CD4-positive, alpha-beta T cell treated with Interferon gamma for 1 hour (primary cell): Measurements from ENCODE around the gene PKMYT1.
"Not testable (repeated sequence)": the region's sequence is repeated elsewhere in the genome, so short reads cannot be mapped to it uniquely, and the experiment has no call there.

Experiments used
- DNase-seq: peaks from one replicate; pipeline ENCODE4 v3.0.0-alpha.2; 2020

Gene PKMYT1

GRCh38 chr16:2929693-2930092 is 50.6 kb downstream of the PKMYT1 start:
- no peak for DNase-seq

DNA sequence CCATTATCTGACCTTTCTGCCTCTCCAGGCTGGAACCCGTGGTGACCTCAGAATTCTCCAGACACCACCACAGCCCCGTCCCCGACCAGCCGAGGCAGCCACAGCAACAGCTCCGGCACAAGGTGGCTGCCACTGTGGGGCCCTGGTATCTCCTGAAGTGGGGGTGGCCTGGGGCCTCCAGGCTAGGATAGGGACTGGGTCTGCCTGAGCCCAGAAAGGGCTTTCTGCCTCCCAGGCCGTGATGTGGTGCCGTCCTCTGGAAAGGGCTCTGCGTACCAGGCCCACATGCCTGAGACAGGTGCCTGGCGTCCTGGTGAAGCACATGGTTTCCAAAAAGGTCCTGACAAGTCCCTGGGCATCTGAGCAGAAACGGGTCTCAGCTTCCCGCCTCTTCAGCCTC is 51.5 kb downstream of the PKMYT1 start:
- DNase-seq, result no peak

DNA sequence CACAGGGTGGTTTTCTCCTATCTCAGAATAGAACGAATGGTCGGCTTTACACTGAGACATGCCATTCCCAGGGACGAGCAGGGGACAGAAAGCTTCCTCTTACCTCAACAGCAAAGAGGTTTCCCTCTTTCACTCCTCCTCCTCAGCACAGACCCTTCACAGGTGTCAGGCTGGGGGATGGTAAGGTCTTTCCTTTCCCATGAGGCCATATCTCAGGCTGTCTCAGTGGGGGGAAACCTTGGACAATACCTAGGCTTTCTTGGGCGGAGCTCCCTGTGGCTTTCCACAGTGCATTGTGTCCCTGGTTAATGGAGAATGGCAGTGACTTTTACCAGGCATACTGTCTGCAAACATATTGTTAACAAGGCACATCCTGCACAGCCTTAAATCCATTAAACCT is 52.1 kb downstream of the PKMYT1 start:
- not testable (repeated sequence) for DNase-seq

DNA sequence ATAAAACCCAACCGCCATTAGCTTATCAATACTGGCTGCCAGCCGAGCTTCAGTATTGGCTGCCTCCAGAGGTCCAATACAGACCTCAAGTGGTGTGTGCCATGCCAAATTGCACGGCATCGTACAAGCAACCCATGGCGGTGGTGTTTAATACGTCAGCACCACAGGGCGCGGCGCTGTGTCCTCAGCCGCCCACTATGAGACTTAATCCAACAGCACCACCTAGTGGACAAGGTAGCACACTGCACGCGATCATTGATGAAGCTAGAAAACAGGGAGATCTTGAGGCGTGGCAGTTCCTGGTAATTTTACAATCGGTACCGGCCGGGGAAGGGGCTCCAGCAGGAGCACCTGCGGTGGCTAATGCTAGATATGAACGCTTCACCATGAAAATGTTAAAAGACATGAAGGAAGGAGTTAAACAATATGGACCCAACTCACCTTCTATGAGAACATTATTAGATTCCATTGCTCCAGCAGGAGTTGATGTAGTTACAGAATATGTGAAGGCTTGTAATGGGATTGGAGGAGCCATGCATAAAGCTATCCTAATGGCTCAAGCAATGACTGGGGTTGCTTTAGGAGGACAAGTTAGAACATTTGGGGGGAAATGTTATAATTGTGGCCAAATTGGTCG is 53.1 kb downstream of the PKMYT1 start:
- peak; percentile 85 for DNase-seq

- DNase-seq, result no peak
Observed at GRCh38 chr16:2926650-2926999, 53.6 kb downstream of the PKMYT1 start.

GRCh38 chr16:2925951-2926649 is 54.1 kb downstream of the PKMYT1 start:
- DNase-seq, result no peak

DNA sequence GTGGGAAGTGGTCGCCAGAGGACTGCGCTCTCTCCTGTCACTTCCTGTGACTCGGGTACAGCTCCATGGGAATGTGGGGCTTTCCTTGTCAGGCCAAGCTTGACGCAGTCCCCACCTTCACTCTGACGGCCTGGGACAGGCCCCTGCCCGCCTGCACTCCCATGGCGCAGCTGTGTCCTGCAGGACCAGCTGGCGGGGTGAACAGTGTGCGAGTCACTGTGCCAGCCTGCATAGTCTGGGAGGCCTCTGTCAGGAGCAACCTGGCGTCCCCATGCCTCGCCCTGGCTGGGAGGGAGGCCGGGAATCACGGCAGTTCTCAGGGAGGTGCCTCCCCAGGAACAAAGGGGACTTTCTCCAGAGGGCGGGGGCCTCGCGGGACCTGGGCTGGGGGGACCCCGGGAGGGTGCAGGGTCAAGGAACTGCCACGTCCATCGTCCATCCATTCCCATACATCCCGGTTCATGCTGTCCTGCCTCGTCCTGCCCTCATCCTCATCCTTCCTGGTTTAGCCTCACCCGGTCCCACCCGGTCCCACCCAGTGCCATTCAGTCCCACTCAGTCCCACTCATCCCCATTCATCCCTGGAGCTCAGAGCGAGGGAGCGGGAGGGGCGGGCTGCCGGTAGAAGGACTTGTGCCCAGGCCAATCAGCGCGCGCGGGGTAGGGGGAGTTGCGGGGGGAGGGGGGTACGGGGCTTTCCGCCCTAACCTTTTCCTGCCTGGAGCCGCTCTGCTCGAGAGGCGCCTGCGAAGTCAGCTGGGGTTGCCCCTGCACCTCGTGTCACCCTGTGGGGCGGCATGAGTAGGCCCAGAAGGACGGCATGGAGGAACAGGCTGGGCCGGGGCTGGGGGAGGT is 55.1 kb downstream of the PKMYT1 start:
- DNase-seq, result no peak

- DNase-seq, result no peak
Observed at GRCh38 chr16:2923481-2923880, 56.8 kb downstream of the PKMYT1 start.
